HEK293 (cell line): Measurements from ENCODE around the gene MRPL54.

Experiments used
- CTCF ChIA-PET: fragments of 350-600 bp; formaldehyde crosslinking; extraction: SDS; loops from one replicate; lab custom pipeline; 2021; ENCODE audit warnings: antibody characterized with exemption; lab: Yijun Ruan, JAX
- POLR2A ChIA-PET: fragments of 300-600 bp; formaldehyde crosslinking; extraction: SDS; loops from one replicate; lab custom pipeline; 2020; ENCODE audit warnings: antibody characterized with exemption, inconsistent platforms; lab: Yijun Ruan, JAX
- H3K27ac ChIP-seq: fragments of 200-500 bp; sonication (Bioruptor generic); 2 replicates; pipeline ENCODE4 v1.5.1; 2014; ENCODE audit warnings: low read depth, low read length, control low read depth, inconsistent platforms; ENCODE audit errors: extremely low read depth
- H3K36me3 ChIP-seq, 2 experiments: fragments of 200-500 bp in 1 of 2; sonication (Bioruptor generic) in 1 of 2; 1 replicate in 1 of 2; 2 replicates in 1 of 2; pipeline ENCODE4 v1.5.1; 2014 to 2017; ENCODE audit warnings: inconsistent platforms in 2 of 2, low read length in 2 of 2; ENCODE audit not compliant: control insufficient read depth in 2 of 2, insufficient read depth in 1 of 2
- H3K4me1 ChIP-seq: fragments of 200-500 bp; sonication (Bioruptor generic); 2 replicates; pipeline ENCODE4 v1.5.1; 2014; ENCODE audit warnings: mild to moderate bottlenecking, low read length, inconsistent platforms; ENCODE audit not compliant: control insufficient read depth, insufficient read depth
- H3K4me3 ChIP-seq: 2 replicates; pipeline ENCODE4 v1.5.1; 2011; ENCODE audit warnings: low read depth, mild to moderate bottlenecking, control low read depth, low read length, moderate library complexity
- H3K9me3 ChIP-seq: fragments of 200-500 bp; sonication (Bioruptor generic); 2 replicates; pipeline ENCODE4 v1.5.1; 2014; ENCODE audit warnings: low read depth, low read length, inconsistent platforms; ENCODE audit not compliant: control insufficient read depth, insufficient read depth
- EGR2 ChIP-seq: fragments of 450-650 bp; formaldehyde crosslinking; IDR thresholded peaks from 2 replicates; pipeline ENCODE4 v1.5.1; 2016; ENCODE audit warnings: low read depth, missing biosample characterization, missing genetic modification characterization
- GLI2 ChIP-seq: fragments of 450-650 bp; formaldehyde crosslinking; IDR thresholded peaks from 2 replicates; pipeline ENCODE4; 2017; ENCODE audit warnings: missing biosample characterization, missing genetic modification characterization, low read depth, borderline replicate concordance
- GLI4 ChIP-seq: fragments of 450-650 bp; formaldehyde crosslinking; IDR thresholded peaks from 2 replicates; pipeline ENCODE4 v1.5.1; 2016; ENCODE audit warnings: missing biosample characterization, missing genetic modification characterization
- GLIS2 ChIP-seq: fragments of 450-650 bp; formaldehyde crosslinking; IDR thresholded peaks from 2 replicates; pipeline ENCODE4 v1.5.1; 2016; ENCODE audit warnings: missing biosample characterization, missing genetic modification characterization
- KLF8 ChIP-seq: fragments of 450-650 bp; formaldehyde crosslinking; IDR thresholded peaks from 2 replicates; pipeline ENCODE4 v1.5.1; 2016; ENCODE audit warnings: missing biosample characterization, missing genetic modification characterization
- PATZ1 ChIP-seq: fragments of 450-650 bp; formaldehyde crosslinking; IDR thresholded peaks from 2 replicates; pipeline ENCODE4 v1.5.1; 2016; ENCODE audit warnings: missing biosample characterization, missing genetic modification characterization
- SP3 ChIP-seq: fragments of 450-650 bp; formaldehyde crosslinking; IDR thresholded peaks from 2 replicates; pipeline ENCODE4 v1.5.1; 2016; ENCODE audit warnings: missing biosample characterization, missing genetic modification characterization
- ZFHX2 ChIP-seq: fragments of 450-650 bp; formaldehyde crosslinking; conservative IDR thresholded peaks from 2 replicates; pipeline ENCODE4 v1.5.1; 2016; ENCODE audit warnings: missing biosample characterization, missing genetic modification characterization
- ZIC2 ChIP-seq: fragments of 450-650 bp; formaldehyde crosslinking; IDR thresholded peaks from 2 replicates; pipeline ENCODE4 v1.5.1; 2016; ENCODE audit warnings: missing biosample characterization, missing genetic modification characterization
- ZNF211 ChIP-seq: fragments of 450-650 bp; formaldehyde crosslinking; IDR thresholded peaks from 2 replicates; pipeline ENCODE4 v1.5.1; 2016; ENCODE audit warnings: low read depth, missing biosample characterization, missing genetic modification characterization
- ZNF350 ChIP-seq: fragments of 450-650 bp; formaldehyde crosslinking; IDR thresholded peaks from 2 replicates; pipeline ENCODE4 v1.5.0; 2017; ENCODE audit warnings: missing biosample characterization, mild to moderate bottlenecking, missing genetic modification characterization
- ZNF366 ChIP-seq: fragments of 450-650 bp; formaldehyde crosslinking; conservative IDR thresholded peaks from 2 replicates; pipeline ENCODE4 v1.5.1; 2016; ENCODE audit warnings: missing biosample characterization, missing genetic modification characterization
- ZNF416 ChIP-seq: fragments of 450-650 bp; formaldehyde crosslinking; IDR thresholded peaks from 2 replicates; pipeline ENCODE4 v1.5.1; 2016; ENCODE audit warnings: missing biosample characterization, missing genetic modification characterization
- ZNF501 ChIP-seq: fragments of 450-650 bp; formaldehyde crosslinking; IDR thresholded peaks from 2 replicates; pipeline ENCODE4 v1.5.1; 2016; ENCODE audit warnings: missing biosample characterization, missing genetic modification characterization
- ZNF558 ChIP-seq: fragments of 450-650 bp; formaldehyde crosslinking; IDR thresholded peaks from 2 replicates; pipeline ENCODE4 v1.5.1; 2016; ENCODE audit warnings: missing biosample characterization, missing genetic modification characterization
- ZNF658 ChIP-seq: fragments of 450-650 bp; formaldehyde crosslinking; IDR thresholded peaks from 2 replicates; pipeline ENCODE4; 2016; ENCODE audit warnings: missing biosample characterization, missing genetic modification characterization
- TF ChIP-seq, protein P1 (sequence below): fragments of 450-650 bp; formaldehyde crosslinking; IDR thresholded peaks from 2 replicates; pipeline ENCODE4 v1.5.1; 2016; ENCODE audit warnings: missing biosample characterization, missing genetic modification characterization
- TF ChIP-seq, protein P2 (sequence below): fragments of 450-650 bp; formaldehyde crosslinking; IDR thresholded peaks from 2 replicates; pipeline ENCODE4 v1.5.1; 2016; ENCODE audit warnings: missing biosample characterization, missing genetic modification characterization

MRPL54 gene

GRCh38 chr19:3771000-3771905 lies 8.8 kb downstream of the MRPL54 start (continued):
- 0 out of 2 replicates have a peak, but pooled peaks have one; percentile 12 for TF ChIP-seq KLF8 (tag by site-specific recombination)
- TF ChIP-seq, protein P1, sequence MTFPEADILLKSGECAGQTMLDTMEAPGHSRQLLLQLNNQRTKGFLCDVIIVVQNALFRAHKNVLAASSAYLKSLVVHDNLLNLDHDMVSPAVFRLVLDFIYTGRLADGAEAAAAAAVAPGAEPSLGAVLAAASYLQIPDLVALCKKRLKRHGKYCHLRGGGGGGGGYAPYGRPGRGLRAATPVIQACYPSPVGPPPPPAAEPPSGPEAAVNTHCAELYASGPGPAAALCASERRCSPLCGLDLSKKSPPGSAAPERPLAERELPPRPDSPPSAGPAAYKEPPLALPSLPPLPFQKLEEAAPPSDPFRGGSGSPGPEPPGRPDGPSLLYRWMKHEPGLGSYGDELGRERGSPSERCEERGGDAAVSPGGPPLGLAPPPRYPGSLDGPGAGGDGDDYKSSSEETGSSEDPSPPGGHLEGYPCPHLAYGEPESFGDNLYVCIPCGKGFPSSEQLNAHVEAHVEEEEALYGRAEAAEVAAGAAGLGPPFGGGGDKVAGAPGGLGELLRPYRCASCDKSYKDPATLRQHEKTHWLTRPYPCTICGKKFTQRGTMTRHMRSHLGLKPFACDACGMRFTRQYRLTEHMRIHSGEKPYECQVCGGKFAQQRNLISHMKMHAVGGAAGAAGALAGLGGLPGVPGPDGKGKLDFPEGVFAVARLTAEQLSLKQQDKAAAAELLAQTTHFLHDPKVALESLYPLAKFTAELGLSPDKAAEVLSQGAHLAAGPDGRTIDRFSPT (tag by site-specific recombination), result peak; percentile 28; the same call in 1 of the 2 replicates
- peak; percentile 77; the same call in 1 of the 2 replicates for TF ChIP-seq GLI4 (tag by site-specific recombination)
- no peak for TF ChIP-seq ZNF366 (tag by site-specific recombination)
- peak; percentile 32; the same call in 1 of the 2 replicates for TF ChIP-seq PATZ1 (tag by site-specific recombination)

DNA sequence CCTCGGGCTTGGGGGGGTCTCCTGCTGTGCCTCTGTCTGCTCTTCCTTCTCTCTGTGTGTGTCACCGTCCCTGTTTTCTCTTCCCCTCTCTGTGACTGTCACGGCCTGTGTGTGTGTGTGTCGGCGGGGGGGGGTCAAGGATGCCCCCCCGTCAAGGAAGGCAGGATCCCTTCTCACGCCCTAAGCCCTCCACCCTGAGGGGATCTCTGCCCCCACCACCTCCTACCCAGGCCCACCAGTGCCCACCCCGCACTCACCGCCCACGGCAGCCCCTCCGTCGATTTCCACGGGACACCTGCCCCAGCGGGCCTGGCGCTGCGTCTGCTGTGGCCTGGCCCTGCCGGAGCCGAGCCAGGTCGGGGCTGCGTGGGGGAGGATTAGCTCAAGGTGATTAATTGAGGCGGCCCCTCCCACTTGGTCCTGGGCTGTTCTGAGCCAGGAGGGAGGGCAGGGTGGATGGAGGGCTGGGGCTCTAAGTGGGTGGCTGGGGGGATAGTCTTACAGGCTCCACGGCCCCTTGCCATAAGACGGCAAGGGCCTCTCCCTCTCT lies 9.5 kb downstream of the MRPL54 start, which contains the start of gene RAX2:
Gene RAX2, minus strand, starts transcription at position 323 of the 550 bp plus-strand sequence. CDS start 486 bp downstream, outside the sequence.
- no peak for TF ChIP-seq GLI2 (tag by site-specific recombination)
- TF ChIP-seq SP3 (tag by site-specific recombination), result no peak
- no peak for TF ChIP-seq ZNF350 (tag by site-specific recombination)
- TF ChIP-seq, protein P2, sequence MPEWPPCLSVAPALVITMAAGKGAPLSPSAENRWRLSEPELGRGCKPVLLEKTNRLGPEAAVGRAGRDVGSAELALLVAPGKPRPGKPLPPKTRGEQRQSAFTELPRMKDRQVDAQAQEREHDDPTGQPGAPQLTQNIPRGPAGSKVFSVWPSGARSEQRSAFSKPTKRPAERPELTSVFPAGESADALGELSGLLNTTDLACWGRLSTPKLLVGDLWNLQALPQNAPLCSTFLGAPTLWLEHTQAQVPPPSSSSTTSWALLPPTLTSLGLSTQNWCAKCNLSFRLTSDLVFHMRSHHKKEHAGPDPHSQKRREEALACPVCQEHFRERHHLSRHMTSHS (tag by site-specific recombination), result no peak
- TF ChIP-seq EGR2 (tag by site-specific recombination), result peak; percentile 95
- no peak for TF ChIP-seq ZNF416 (tag by site-specific recombination)
- peak; percentile 46; the same call in 1 of the 2 replicates for TF ChIP-seq ZIC2 (tag by site-specific recombination)
- no peak for TF ChIP-seq ZNF501
- no peak for TF ChIP-seq ZNF211 (tag by site-specific recombination)
- TF ChIP-seq ZFHX2 (tag by site-specific recombination), result peak; percentile 93
- TF ChIP-seq PATZ1 (tag by site-specific recombination), result peak; percentile 69
- TF ChIP-seq GLIS2 (tag by site-specific recombination), result peak; percentile 49
- TF ChIP-seq ZNF658 (tag by site-specific recombination), result no peak
- TF ChIP-seq ZNF558 (tag by site-specific recombination), result no peak
- Histone ChIP-seq H3K4me3 (no peak within 1 kb of the TSS), H3K4me1 (no peaks in the 10 kb centered on the region), H3K36me3 (peaks cover 0 to 8% of the 10 kb centered on the region in 2 experiments; a peak in 2 of 3 replicates), H3K27ac (no peak within 1 kb of the TSS), H3K9me3 (no peaks in the 10 kb centered on the region)
- ChIA-PET POLR2A (interaction anchor here (0.6 to 1.6 kb wide), 2 partner anchors 9 to 265 kb away, joined by 7 to 8 read pairs; no protein-coding TSS in a partner anchor), CTCF (interaction anchor here (0.6 kb wide), 1 partner anchor 553 kb away, joined by 3 read pairs; no protein-coding TSS in a partner anchor)
